C4-2B (cell line): ENCODE measurements around the gene LORICRIN.

ENCODE experiments used
- H3K27ac ChIP-seq: fragments of 450-650 bp; 2 replicates; pipeline ENCODE4 v1.5.1; 2017
- ZFX ChIP-seq: fragments of 450-650 bp; IDR thresholded peaks from 2 replicates; pipeline ENCODE4 v1.6.1; 2017
- TF ChIP-seq, protein P1 (sequence below): fragments of 450-650 bp; conservative IDR thresholded peaks from 2 replicates; pipeline ENCODE4 v1.5.1; 2017; ENCODE audit warnings: mild to moderate bottlenecking

LORICRIN gene, protein sequence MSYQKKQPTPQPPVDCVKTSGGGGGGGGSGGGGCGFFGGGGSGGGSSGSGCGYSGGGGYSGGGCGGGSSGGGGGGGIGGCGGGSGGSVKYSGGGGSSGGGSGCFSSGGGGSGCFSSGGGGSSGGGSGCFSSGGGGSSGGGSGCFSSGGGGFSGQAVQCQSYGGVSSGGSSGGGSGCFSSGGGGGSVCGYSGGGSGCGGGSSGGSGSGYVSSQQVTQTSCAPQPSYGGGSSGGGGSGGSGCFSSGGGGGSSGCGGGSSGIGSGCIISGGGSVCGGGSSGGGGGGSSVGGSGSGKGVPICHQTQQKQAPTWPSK

DNA sequence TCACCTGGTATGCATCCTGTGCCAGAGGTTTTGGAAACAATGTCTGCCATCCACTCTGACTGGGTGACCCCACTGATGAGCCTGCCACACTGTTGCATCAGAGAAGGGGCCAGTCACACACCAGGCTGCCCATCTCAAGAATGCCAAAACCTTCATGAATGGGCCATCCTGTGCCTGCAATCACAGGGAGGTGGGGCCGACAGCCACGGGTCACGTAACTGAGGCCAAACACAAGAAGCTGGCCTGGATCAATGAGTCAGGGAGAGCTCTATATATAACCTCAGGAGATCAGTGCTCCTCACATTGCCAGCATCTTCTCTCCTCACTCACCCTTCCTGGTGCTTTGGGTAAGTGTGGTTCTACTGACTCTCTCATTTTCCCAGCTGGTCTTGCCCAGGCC, at the start of gene LORICRIN:
LORICRIN (plus strand) TSS at position 301 of the 400 bp plus-strand sequence. CDS start 1,263 bp downstream, outside the sequence.
- no peak within 1 kb of the TSS for H3K27ac ChIP-seq
- TF ChIP-seq, protein P1, sequence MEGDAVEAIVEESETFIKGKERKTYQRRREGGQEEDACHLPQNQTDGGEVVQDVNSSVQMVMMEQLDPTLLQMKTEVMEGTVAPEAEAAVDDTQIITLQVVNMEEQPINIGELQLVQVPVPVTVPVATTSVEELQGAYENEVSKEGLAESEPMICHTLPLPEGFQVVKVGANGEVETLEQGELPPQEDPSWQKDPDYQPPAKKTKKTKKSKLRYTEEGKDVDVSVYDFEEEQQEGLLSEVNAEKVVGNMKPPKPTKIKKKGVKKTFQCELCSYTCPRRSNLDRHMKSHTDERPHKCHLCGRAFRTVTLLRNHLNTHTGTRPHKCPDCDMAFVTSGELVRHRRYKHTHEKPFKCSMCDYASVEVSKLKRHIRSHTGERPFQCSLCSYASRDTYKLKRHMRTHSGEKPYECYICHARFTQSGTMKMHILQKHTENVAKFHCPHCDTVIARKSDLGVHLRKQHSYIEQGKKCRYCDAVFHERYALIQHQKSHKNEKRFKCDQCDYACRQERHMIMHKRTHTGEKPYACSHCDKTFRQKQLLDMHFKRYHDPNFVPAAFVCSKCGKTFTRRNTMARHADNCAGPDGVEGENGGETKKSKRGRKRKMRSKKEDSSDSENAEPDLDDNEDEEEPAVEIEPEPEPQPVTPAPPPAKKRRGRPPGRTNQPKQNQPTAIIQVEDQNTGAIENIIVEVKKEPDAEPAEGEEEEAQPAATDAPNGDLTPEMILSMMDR, result no peak

DNA sequence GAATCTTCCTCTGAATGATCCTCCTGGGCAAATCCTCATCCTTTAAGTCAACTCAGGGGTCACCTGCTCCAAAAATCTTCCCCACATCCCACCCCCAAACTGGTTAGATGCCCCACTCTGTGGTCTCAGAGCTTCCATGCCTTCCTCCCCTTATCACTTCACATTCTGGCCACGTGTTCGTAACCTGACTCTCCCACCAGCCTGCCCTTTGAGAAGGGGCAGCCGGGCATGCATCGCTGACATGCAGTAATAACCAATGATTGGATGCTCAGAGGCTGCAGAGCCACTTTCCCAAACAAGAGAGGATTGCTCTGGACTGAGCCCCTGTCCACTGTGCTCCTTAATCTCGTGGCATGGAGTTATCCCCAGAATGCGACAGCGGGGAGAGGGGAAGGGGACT, 49.3 kb upstream of the LORICRIN start:
- TF ChIP-seq, protein P1, result no peak
- TF ChIP-seq ZFX, result no peak
- no peak overlapping the region for H3K27ac ChIP-seq

DNA sequence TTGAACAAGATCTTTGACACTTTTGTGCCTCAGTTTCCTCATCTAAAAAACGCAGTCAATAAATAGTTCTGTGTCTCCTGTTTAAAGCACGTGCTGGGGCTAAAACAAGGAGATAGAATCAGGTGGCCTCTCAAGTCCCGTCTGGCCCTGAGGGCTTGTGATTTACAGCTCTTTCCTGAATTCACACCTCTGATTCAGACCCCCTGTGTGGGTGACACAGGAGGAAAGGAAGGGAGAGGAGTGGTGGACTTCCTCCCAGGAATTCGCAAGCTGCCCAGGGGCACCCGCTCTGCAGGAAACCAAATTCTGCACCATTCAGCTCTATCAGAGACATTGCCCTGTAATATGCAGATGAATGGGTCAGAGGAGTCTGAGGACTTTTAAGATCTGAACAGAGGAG, 47.3 kb upstream of the LORICRIN start:
- no peak overlapping the region for H3K27ac ChIP-seq
- TF ChIP-seq ZFX, result no peak
- TF ChIP-seq, protein P1, result no peak

DNA sequence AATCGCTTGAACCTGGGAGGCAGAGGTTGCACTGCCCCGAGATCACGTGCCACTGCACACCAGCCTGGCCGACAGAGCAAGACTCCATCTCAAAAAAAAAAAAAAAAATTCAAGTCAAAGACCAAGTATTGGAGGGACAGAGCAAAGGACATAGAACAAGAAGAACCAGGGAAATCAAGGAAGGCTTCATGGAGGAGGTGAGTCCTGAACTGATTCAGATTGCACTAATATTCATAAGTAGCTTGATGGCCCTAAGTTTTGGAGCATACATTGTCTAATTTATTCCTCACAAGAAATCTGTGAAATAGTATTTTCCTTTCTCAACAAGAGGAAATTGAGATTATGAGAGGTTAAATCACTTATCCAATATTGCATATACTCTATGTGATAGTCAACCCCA, 46.0 kb upstream of the LORICRIN start:
- no peak overlapping the region for H3K27ac ChIP-seq
- TF ChIP-seq ZFX, result no peak
- TF ChIP-seq, protein P1, result no peak

DNA sequence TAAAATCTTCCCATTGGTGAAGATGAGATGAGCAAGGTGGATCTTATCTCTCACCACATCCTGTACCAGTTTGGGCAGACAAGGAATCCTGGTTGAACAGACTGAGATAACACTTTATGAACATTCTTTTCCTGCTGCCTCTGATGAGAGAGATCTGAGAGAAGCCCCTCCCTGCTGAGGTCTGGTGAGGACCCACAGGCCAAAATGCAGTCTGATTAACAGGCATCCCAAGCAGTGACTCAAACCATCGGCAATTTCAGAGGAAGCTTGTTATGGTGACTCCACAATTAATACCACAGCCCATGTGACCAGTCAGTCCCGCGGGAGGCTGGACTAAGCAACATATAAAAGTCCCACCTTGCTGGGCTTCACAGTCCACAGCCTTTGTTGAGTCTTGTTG, 42.3 kb upstream of the LORICRIN start, which contains the start of gene PRR9:
PRR9 (plus strand) TSS at position 373 of the 400 bp plus-strand sequence. CDS start 561 bp downstream, outside the sequence.
- TF ChIP-seq, protein P1, result no peak
- no peak; the same call in 1 of the 2 replicates for TF ChIP-seq ZFX
- H3K27ac ChIP-seq, result no peak within 1 kb of the TSS

DNA sequence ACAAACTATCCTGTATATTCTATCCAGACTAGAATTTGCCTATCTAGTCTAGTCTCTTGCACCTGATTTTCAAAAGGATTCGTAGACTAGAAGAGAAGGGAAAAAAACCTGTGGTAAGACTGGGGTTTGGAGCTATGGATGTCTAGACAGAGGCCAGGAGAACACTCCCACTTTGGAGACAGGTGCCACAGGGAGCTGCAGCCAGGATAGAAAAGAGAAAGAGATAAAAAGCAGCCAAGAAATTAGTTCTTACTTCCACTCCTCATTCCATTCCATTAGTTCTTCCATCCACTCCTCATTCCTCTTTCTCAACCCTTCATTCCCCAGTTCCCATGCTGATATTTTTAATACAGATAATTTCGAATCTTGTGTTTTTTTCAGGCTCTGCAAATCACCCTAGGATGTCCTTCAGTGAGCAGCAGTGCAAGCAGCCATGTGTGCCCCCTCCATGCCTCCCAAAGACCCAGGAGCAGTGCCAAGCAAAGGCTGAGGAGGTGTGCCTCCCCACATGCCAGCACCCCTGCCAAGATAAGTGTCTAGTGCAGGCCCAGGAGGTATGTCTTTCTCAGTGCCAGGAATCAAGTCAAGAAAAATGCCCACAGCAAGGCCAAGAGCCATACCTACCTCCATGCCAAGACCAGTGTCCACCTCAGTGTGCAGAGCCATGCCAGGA, 41.6 kb upstream of the LORICRIN start:
- TF ChIP-seq, protein P1, result no peak
- TF ChIP-seq ZFX, result no peak
- no peak overlapping the region for H3K27ac ChIP-seq

DNA sequence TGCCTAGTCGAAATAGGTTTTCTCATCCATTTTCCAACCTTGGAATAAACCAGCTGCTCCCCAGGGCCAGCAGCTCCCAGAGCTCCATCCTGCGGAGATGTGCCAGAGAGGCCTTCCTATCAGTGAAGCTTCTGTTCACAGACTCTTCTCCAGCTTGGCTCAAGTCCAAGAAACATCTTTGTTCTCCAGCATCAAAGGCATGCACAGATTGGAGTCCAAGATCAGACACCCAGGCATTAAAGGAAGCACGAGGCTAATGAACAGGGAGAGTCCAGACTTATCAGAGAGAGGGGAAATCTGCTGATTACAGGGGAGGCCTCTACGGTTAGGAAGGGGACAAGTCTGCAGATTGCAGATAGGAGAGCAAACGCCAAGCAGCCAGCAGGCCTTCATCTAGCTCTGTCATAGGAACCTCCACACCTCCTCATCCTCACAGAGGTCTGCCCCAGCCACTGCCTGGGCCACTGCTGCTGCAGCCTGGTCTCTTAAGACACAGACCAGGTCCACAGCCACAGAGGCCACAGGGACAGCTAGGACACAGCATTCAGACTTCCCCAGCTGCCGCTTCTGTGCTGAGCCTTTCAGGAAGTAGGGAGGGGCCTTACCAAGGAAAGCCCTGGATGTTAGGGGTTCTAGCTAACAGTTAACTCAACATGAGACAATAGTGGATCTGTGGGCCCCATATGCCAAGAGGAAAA, 38.7 kb upstream of the LORICRIN start:
- H3K27ac ChIP-seq, result no peak overlapping the region
- no peak for TF ChIP-seq ZFX
- TF ChIP-seq, protein P1, result no peak
